GM18861 (cell line): ENCODE results near the gene CRB1.
A peak's percentile ranks its signal among the peaks of the same experiment; 100 is the strongest.

Experiments used
- ATAC-seq: cut with Tn5 transposase; IDR thresholded peaks from one replicate; pipeline ENCODE4 v1.9.1; 2021; ENCODE audit not compliant: unreplicated experiment

The CRB1 gene

DNA sequence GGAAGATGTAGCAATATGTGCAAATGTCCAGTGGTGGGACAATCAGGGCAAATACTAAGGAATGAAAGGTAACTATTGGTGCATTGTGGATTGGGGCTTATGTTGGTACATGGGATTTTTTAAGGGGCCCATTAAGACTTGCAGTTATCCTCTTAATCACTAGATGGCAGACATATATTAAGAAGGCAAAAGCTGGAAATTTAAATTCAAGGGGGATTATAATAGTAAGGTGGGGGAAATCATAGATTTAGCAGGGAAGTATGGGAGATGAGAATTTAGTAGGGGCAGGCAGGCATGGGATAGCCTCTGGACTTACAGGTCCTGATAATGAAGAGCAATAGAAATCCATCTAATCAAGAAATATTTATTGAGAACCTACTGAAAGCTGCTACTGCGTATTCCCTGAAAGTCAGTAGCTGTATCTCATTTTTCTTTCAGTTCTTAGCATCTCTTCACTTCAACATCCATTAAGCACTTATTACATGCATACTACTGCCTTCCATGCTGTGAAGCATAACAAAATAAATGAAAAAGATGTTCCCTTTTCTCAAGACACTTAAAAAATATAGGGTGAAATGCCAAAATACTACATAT lies 251.8 kb downstream of the CRB1 start:
- no peak for ATAC-seq

DNA sequence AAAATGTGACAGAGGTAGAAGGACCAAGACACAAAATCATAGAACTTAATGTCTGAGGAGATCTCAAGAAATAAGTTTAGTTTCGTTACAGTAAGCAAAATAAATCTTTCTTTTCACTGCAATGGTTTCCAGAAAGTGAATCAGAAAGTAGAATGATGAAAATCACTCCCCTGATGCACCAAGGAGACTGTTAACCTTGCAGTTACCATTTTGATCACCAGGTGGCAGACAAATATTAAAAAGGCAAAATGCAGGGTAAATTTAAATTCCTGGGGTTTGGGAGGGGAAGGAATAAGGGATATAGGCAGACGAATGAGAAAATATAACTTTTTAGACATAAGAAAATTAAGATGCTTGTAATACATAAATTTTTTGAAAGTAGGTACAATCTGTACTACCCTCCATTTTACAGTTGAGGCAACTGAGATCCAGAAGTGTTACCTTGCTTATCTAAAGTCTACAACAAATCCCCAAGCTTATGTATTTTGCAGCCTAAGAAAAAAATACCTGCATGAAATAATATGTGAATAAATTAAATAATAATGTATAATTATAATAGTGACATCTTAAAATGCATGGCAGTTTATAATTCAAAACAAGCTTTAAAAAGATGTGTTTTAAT lies 253.2 kb downstream of the CRB1 start:
- ATAC-seq, result peak; percentile 54

DNA sequence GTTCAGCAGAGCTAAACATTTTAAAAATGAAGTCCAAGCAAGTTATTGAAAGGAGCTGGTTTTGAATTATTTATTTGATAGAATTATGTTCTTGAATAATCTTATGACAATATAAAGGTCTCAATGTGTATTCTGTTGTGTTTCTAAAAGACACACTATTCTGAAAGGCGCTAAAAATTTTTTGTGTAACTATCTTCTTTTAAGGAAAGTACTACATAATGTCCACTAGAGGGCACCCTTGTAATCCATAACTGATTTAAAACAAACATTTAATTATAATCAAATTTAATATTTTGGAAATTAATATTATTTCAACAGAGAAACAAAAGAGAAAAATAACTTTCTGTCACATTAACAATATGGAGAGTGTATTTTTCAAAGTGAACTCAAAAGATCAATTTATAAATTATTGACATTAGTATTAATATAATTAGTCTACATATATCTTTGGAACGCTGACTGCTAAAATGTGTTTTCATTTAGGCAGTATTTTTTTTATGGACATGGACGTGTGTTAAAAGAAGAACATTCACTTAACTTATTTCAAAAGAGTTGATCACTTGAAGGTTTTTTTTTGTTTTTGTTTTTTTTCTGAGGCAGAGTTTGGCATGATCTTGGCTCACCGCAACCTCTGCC lies 258.8 kb downstream of the CRB1 start:
- ATAC-seq, result peak; percentile 64
